SK-MEL-5 (cell line): ENCODE data around the gene FGF6. TPM values are rescaled to one million over a fixed set of nuclear protein-coding genes. Genes with fewer than 3 reads are reported as not detected.
A peak's percentile ranks its signal among the peaks of the same experiment; 100 is the strongest.

ENCODE experiments used
- DNase-seq: peaks from one replicate; pipeline ENCODE4 v3.0.0-alpha.2; 2016; ENCODE audit warnings: low read depth, low spot score
- in situ Hi-C: cut with HindIII; loops from 2 replicates; pipeline ENCODE4 v1.10.0; 2016; ENCODE audit warnings: low sequenced_read_pairs, high pct_unique_total_duplicates, low pct_unique_long_range_greater_than_20kb
- total RNA-seq: library from RNA; depleted of rRNA; stranded (reverse); fragments of >200 nt; shearing (Covaris generic); gene quantifications from 2 replicates; pipeline ENCODE4 v1.2.3, GENCODE V29; 2014

FGF6 gene
- total RNA-seq, 1 experiment from 2014 or later, result not detected

DNA sequence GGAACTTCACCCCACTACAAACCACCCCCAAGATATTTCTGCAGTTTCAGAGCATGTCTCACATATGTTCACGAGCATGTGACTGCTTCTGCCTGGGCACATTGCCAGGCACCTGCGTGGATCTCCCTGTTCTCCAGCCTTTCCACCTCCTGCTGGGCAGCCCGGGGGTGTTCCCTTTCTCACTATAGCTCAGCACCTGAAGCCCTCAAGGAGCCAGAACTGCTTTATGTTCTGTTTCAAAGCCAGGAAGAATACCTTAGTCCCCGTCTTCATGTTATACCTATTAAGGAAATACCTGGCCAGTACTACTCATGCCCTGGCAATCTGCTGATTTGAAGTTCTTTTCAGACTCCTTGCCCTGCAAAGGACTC, 4.2 kb upstream of the FGF6 start:
- in situ Hi-C loops, result no loop called here

DNA sequence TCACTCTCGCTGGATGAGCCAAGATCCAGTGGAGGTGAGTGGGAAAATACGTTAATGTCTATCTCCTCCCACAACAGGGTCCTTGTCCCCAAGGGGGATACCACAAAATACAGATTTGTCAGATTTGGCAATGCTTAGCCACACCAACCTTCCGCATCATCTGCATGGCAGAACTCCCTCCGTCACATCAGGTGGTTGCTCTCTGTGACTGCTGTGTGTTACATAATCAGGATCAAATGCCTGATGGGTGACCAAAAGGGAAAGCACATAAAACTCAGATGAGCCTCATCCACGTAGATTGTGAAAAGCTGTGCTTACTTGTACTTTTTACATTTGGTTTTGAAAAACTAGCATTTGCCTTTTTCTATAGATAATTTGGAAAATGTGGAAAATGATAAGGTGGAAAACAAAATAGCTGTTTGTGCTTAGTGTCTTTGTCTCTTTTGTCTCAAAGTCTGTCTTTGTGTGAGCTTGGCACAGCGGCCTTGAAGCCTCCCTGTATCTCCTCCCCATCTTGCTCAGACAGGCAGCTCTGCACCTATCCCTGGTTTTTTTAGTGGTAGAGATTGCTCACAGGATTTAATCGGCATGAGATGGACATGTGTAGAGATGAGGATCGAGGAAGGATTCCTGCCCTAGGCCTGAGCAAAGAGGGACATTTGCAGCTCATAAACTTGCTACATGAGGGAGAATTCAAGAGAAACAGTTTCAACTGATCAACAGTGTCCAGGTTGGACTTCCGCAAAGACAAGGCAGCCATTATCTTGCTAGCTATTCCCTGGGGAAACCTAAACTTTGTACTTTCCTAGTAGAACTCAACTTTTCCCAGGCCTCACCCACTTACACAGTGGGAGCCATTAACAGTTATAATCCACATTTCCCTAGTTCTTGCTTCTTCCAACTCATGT, 3.6 kb upstream of the FGF6 start:
- in situ Hi-C loops, result no loop called here
- DNase-seq, result peak; percentile 22

More for the DNA sequence above, 4.2 kb upstream of the FGF6 start:
- DNase-seq, result peak; percentile 2

DNA sequence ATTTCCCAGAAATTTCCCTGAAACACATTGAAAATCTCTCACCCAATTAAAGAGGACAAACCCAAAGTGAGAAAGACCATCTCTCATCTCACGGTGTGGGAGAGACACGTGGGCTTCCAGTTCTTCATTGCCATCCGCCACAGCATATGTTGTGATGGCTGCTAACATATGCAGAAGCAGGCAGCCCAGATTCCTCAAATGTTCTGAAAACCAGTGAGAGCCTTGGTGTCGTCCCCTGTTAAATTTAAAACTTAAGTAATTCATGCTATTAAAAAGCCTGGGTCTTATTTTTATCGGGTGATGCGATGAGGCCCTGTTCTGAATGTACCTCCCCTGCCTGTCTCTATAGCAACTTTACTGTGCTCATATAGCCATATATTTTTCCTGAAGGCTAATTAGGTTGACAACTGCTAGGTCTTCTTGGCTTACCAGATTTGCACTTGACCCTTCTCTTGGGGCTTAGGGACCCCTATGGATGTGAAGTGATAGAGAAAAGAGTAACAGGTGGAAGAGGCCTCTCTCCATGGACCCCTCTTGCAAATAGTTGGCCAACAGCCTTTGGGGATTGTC, 2.8 kb upstream of the FGF6 start:
- no peak for DNase-seq
- in situ Hi-C loops, result no loop called here

DNA sequence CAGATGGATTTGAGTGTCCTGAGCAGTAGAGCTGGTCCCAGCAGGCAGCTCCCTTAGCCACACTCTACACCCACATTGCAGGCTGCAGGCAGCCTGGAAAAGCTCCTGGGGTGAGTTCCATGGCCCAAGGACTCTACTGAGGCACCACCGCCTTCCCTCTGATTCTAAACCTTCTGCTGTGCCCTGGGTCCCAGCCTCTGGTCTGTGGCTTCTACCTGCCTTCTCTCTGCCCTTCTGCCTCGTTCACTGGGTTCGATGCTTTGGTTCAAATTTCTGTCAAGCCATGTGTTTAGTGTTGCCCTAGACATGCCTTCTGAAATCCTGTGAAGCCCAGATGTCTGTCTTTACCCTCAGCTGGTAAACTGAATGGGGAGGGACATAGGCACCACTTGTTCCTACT, 1.5 kb upstream of the FGF6 start:
- DNase-seq, result no peak
- in situ Hi-C loops, result no loop called here

DNA sequence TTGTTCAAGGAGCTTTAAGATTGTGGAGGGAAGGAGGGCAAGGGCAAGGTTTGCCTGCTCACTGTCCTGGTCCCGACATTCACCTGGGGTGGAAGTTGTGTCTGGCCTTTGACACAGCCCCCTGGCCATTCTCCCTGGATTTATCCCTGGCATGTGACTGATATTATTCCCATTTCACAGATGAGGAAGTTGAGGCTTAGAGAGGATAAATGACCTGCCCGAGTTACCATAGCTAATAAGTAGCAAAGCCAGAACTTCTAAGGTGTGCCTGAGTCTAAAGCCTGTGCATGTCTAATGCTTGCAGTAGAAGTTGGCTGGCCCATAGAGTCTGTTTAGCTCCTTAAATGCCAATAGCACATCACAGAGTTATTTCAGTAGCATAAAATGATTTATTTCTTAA, 720 bp upstream of the FGF6 start:
- no peak for DNase-seq
- in situ Hi-C loops, result no loop called here

DNA sequence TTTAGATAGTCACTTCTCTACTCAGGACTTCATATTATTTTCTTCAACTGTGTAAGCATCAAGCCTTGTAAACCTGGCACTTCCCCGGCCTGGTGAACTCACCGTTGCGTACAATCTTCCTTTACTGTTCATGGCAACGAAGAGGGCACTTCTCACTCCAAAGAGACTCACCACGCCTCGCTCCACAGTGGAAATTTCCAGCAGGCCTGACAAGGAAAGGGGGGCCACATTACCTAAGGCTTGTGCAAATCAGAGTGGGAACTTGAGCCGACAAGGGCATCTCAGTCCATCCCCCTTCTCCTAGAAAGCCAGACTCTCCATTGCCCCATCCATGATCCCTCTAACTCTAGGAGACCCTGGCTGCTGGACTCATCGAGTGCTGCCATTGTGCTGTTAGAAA, 1.6 kb downstream of the FGF6 start:
- DNase-seq, result no peak
- in situ Hi-C loops, result no loop called here

DNA sequence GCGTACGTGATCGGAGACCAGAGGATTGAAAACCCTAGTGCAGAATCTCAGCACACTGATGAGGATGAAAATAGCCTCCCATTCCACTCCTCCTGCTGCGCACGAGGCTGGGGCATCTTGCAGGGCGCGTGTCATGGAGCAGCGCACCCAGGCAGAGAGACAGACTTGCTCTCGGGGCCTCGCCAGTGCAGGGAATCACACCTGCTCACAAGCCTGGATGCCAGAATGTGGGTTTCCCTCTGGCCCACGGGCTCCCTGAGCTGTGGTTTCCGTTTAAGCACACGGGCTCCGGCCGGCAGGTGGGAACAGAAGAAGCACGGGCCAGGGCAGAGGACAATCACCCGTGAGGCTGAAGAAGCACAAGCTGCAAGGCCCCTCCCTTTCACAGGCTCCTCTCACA, 2.0 kb downstream of the FGF6 start:
- in situ Hi-C loops, result no loop called here

DNA sequence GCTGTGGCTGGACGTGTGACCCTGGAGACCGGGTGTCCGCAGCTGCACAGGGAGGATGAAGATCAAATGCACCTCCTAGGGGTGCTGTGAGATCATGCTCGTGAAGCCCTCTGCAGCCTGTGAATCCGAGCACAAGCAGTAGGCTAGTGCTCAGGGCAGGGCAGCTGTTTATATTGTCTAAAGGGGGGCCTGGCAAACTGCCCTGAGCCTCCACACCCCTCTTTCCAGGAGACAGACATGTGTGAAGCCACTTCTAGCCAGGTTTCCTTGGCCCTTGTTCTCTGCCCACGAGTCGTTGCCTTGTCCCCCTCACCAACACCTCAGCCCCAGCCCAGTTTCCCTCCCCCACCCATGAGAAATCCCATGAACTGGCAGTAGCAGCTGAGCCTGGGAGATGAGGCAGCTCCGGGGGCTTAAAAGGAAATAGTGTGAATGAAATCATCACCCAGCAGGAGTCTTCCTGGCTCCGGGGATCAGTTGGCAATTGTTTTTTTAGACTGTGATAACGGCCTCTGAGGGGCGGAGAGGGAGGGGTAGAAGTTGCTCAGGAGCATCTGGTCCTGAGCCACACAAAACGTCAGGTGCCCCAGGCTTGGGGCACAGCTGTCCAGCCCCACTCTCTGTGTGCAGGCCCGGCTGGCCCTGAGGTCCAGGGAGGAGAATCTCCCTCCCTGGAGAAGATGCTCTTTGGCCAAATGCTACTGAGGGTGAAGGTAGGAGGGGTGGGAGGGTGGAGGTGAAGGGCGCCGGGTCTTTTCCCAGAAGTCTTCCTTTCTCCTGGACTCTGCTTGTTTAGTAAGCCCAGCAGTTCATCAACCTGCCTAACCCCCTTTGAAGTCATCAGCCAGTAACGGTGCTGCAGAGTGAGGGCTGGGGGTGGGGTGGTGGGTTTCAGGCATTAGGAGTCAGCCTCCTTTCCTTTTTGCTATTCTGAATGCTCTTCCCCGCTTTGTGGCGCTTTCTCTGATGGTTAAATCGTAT, 4.0 kb downstream of the FGF6 start:
- in situ Hi-C loops, result no loop called here
- no peak for DNase-seq

More for the DNA sequence above, 2.0 kb downstream of the FGF6 start:
- DNase-seq, result no peak

DNA sequence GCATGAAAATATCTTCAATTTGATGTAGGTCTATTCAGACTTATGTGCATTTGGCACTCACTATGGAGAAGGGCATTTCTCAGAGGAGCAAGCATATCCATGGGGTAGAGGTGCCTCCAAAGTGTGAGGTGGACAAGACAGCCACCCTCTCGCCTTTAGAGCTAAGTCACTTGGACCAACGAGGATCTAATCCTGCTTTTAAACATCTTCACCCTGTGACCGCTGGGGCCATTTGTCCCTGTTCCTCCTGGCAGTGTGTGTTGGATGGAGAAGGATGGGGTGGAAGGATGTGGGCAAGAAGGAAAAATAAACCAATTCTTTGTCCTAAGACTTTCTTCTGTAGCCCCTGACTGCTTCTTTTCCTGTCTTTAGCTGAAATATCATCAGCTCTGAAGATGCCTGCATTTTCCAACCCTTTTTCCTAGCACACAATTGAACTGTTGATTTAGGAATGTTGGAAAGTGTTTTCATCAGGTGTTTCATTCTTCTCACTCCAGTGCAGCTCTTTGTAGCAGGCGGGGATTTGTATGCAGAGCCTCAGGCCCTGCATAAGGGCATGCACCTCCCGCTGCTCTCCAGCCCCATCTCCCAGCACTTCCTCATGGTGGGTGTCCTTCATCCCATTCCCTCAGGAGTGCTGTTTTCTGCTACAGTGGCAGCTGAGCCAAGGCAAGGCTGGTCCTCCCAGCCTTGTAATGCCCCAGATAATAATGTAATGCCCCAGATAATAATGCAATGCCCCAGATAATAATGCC, 5.3 kb downstream of the FGF6 start:
- DNase-seq, result no peak
- in situ Hi-C loops, result no loop called here

DNA sequence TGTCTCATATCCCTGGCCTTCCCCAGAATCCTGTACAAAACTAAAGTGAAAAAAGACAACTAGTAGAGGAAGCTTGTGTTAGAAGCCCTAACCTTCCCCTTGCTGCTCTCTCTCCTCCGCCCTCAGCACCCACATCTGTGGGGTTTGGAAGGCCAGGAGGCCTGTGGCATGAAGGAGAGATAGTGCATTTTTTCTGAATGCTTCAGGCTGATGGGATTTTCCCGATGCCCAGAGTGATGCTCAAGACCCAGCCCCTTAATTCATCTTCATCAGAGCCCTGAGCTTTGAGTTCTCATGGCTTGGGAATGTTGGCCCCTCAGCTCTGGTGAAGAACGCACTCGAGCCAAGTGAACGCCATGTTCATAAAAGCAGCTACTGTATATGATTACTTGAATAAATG, 5.9 kb downstream of the FGF6 start:
- in situ Hi-C loops, result no loop called here
- no peak for DNase-seq

DNA sequence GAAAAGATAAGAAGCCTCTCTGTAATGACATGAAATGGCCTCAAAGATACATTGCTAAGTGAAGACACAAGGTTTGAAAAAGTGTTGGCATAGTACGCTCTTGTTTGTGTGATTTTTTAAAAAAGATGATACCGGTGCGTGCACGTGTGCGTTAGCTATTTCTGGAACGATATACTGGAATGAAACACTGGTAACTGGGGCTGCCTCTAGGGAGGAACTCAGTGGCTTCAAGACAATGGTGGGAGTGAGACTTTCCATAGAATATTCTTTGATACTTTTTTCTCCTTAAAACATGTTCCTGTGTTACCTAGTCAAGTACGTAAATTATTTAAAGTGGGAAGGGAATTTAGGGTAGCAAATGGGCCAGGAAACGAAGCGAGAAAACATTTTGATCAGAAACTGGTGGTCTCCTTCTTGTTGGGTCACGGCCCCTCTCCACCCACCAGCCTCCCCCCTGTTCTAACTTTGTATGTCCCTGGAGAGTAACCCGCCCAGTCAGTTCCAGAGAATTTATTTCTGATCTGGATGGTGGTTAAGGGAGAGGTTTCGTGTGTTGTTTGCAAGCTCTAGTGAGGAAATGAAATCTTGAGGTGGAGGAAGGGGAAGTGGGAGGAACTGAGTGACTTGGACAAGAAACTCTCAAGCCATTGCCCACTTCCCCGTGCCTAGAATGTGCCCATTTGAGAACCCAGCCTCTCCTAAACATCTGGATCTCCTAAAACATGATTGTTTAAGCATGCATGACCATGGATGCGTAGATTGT, 6.6 kb downstream of the FGF6 start:
- no peak for DNase-seq
- in situ Hi-C loops, result no loop called here

DNA sequence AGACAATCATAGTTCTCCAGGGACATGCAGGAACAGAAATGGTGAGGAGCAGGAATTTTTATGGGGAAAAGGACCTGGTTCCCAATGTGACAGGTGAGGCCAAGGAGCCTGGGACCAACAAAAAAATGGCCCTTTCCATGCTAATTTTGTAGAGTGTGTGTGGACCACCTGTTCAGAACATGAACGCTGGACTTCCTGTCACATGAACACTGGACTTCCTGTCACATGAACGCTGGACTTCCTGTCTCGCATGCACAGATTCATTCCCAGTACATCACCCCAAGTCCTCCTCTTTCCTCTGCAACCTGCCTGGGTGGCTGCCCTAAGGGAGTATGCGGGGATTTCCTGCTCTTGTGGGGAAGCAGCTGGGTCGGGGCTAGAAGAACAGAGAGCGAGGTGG, 10.1 kb downstream of the FGF6 start:
- in situ Hi-C loops, result no loop called here
- DNase-seq, result no peak

DNA sequence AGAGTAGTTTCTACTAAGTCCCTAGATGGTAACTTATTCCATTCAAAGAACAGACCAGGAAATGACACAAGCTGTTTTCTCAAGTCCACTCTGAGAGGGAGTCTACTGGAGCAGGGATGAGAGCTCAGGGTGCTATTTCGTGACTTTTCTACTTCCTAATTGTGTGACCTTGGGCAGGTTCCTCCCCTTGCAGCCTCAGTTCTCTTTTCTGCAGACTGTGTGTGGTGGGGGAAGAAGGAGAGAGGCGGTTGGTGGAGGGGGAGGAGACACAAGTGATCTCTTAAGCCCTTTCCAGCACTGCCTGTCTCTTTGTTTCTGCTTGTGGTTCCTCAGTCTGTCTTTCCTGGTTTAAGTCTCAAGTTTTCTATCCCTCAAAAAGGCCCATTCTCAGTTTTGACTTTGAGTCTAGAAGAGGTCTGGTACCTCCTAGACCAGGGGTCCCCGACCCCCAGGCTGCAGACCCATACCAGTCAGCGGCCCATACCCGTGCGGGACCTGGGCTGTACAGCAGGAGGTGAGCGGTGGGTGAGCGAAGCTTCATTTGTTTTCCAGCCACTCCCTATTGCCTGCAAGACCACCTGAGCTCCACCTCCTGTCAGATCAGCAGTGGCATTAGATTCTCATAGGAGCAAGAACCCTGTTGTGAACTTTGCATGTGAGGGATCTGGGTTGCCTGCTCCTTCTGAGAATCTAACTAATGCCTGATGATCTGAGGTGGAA, 10.7 kb downstream of the FGF6 start:
- no peak for DNase-seq
- in situ Hi-C loops, result no loop called here

DNA sequence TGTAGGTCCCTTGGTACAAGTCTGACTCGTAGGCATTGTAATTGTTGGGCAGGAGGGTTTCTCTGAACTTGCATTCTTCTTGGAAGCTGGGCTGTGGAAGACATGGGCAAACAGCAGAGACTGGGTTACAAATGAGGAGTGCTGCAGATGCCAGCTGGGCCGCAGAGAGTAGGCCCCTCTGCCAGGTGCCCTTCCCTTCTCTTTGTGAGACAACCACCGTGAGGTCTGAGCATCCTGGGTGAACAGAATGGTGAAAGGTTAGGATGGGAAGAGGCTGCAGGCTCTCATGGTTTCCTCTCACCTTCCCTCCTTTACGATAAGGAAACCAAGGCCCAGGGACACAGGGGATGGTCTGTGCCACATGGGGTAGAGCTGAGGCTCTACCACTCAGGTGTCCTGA, 11.3 kb downstream of the FGF6 start:
- in situ Hi-C loops, result no loop called here
- DNase-seq, result no peak

DNA sequence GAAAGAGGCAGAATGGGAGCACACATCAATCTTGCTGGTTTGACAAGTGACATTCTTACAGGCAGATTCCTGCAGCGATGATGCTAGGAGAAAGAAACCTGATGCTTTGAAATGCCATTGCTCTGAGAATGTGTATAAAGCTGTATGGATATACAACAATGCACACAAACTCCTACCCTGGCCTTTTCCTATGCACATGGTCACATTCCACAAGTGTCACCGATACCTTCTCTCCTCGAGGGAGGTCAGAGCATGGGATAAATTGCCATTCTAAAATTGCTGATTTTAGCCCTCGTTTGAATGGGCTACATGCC, 11.9 kb downstream of the FGF6 start:
- DNase-seq, result no peak
- in situ Hi-C loops, result no loop called here

DNA sequence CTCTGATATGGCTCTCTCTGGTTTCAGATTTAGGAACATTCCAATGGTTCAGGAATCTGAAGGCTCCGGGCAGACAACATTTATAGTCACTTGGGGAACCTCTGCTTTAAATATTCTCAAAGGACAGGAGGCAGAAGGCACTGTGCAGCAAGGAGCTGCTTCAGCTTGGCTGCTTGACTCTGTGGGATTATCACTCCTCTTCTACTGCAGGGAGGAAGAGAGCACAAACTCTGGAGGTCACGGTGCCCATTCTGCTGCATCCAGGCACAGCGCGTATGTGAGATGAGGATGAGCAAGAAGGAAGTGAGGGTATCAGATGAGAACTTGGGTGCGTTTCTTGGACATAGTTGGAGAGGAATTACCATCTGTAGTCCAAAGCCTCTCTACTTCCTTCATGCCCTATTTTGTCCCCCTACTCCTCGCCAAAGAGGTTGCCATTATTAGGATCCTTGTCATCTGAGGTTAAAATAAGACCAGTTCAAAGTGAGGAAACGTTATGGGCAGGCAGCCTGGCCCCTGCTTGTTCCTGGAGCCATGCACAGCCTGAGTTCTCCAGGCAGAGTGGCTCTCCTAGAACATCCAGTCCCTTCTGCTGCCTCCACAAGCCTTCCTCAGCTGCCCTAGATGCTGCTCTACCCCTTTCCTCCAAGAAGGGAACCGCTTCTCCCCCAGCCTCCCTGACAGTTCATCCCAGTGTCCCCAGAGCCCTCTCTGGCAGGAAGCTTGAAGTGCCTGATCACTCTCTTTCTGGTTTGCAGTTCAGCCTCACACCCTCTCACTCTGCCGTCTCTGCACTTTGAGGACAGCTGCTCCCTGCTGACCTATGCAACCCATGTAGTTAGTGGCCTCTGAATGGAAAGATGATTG, 12.5 kb downstream of the FGF6 start:
- DNase-seq, result no peak
- in situ Hi-C loops, result no loop called here
